Measurements from ENCODE around the gene NDC1.
"Not testable (repeated sequence)": the region's sequence is repeated elsewhere in the genome, so short reads cannot be mapped to it uniquely, and the experiment has no call there.

Gene NDC1

GRCh38 chr1:53763911-53764310 is 74.2 kb downstream of the NDC1 start:
- DNase-seq (ENCODE audit: low read depth) = no peak

DNA sequence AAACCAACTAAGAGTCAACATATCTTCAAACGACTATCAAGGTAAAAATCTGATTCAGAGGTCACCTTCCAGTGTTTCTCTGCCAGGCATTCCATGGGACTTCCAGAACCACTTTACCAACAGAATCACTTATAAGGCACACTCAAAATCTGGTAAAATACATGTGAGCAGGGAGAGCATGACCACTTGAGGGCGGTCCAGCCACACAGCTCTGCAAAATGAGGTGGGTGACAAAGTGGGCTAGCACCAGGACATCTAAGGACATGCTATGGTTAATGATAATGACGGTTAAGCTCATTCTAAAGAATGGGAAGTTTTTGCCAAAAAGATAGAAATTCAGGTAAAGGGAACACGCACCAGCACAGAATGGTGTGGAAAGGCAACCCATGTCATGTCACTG is 74.6 kb downstream of the NDC1 start:
- DNase-seq (ENCODE audit: low read depth) = no peak

- not testable (repeated sequence) for DNase-seq (ENCODE audit: low read depth)
Observed at GRCh38 chr1:53760497-53760896, 77.6 kb downstream of the NDC1 start.

GRCh38 chr1:53755874-53756273 is 82.2 kb downstream of the NDC1 start:
- no peak for DNase-seq (ENCODE audit: low read depth)

GRCh38 chr1:53754484-53755312 is 83.4 kb downstream of the NDC1 start:
- peak; percentile 77 for DNase-seq (ENCODE audit: low read depth)

GRCh38 chr1:53752281-53752680 is 85.8 kb downstream of the NDC1 start:
- DNase-seq (ENCODE audit: low read depth) = no peak

- no peak for DNase-seq (ENCODE audit: low read depth)
Observed at GRCh38 chr1:53747841-53748240, 90.3 kb downstream of the NDC1 start.

- peak; percentile 71 for DNase-seq (ENCODE audit: low read depth)
Observed at GRCh38 chr1:53740621-53741105, 97.4 kb downstream of the NDC1 start.

DNA sequence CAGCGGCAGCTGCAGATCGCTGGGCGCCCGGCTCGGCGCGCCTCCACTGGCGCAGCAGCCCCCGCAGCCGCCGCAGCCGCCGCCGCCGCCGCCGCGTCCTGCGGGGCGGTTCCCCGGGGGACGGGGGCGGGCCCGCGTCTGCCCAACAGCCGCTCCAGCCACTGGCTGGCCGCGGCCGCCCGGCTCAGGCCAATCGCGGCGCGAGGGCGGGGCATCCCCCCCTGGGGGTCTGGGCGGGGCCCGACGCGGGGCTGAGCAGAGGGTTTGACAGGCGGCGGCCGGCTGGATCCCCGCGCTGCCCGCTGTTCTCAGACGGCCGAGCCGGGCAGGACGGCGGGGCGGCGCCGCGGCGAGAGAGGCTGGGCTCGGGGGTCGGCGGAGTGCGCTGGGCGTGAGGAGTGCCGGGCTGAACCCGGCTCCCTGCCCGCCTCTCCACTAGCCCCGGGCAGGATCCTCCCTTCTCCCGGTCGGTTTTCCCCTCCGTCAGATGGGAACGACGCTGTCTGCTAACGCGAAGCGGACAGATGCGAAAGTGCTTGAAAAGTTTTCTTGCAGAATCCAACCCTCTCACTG is 98.9 kb downstream of the NDC1 start, which contains the start of gene GLIS1:
Gene GLIS1 (minus strand): TSS at position 56 of the 573 bp plus-strand sequence. CDS start 1,100 bp downstream, outside the sequence.
- DNase-seq (ENCODE audit: low read depth) = peak; percentile 89

GRCh38 chr1:53738205-53739108 is 99.6 kb downstream of the NDC1 start:
- DNase-seq (ENCODE audit: low read depth) = peak; percentile 13

DNA sequence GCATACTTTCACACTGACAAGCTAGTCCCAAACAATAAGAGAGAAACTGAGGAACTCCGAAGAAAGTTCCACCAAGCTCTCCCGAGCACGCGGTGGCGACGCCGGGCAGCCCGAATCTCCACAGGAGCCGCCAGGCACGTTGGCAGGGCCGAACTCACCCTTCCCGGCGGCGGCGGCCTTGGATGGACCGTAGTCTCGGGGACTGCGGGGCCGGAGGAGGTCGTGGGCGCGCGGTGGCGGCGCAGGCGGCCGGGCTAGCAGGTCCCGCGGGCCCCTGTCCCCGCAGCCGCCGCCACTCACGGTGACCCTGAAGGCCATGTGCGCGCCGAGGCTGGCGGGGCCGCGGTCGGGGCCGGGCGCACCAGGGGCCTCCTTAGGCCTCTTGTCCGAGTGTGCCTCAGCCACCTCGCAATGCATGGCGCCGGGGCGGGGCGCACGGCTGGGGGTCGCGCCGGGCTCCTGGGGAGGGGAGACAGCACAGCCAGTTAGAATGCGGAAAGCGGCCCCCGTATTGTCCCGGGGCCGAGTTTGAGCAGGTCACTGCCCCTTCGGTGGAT is 100.4 kb downstream of the NDC1 start:
- DNase-seq (ENCODE audit: low read depth) = no peak

GRCh38 chr1:53736290-53736689 is 101.8 kb downstream of the NDC1 start:
- peak; percentile 26 for DNase-seq (ENCODE audit: low read depth)

GRCh38 chr1:53735681-53736080 is 102.4 kb downstream of the NDC1 start:
- DNase-seq (ENCODE audit: low read depth) = no peak

GRCh38 chr1:53735261-53735660 is 102.8 kb downstream of the NDC1 start:
- DNase-seq (ENCODE audit: low read depth) = peak; percentile 23

GRCh38 chr1:53734650-53735211 is 103.4 kb downstream of the NDC1 start:
- DNase-seq (ENCODE audit: low read depth) = peak; percentile 85

DNA sequence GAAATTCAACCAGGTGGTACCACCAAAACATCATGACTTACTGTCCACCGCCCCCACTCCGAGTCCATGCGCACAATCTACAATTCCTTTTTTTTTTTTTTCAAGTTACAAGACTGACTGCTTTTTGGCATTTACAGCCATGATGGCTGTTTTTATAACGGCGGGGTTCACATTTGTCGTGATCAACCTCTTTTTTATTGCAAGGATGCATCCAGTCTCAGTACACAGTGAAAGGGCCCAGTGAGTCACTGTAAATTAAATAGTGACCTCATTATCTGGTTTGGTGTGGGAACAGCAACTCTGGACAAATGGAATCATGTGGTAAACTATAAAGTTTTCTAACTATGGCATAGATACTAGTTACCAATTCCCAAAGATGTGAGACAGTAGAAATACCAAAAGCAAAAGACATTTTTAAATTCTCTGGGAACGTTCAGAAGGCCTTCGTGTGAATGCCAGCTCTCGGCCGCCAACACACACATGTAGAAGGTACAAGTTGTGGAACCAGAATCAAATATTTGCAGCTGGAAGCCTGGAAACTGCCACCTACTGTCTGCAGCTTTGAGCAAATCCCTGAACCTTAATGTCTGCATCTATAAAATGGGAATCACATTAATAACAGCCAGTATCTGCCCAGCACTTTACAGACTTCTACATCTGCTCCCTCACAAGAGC is 104.0 kb downstream of the NDC1 start:
- peak; percentile 91 for DNase-seq (ENCODE audit: low read depth)

GRCh38 chr1:53733447-53733931 is 104.6 kb downstream of the NDC1 start:
- DNase-seq (ENCODE audit: low read depth) = peak; percentile 69

- peak; percentile 96 for DNase-seq (ENCODE audit: low read depth)
Observed at GRCh38 chr1:53732912-53733317, 105.2 kb downstream of the NDC1 start.

DNA sequence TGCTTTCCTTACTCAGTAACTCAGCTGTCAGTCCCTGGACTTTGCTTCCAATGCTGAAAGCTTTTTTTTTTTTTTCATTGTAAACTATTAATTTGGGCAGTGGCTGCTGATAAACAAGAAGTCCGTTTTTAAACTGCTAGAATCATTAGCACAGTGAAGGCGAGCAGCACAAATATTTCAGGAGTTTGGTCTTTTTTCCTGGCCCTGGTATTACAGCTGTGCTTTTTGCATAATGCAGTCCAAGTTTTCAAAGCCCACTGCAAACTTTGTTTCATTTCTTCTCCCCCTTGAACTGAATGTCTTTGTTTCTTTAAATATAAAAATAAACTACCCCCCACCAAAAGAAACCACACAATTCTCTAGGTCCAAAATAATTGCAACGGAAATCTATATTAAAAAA is 105.7 kb downstream of the NDC1 start:
- peak; percentile 18 for DNase-seq (ENCODE audit: low read depth)

GRCh38 chr1:53731779-53732305 is 106.3 kb downstream of the NDC1 start:
- peak; percentile 54 for DNase-seq (ENCODE audit: low read depth)

Data from ELR (cell line).